GM12878 (cell line): ENCODE measurements around the gene RERE. TPM values are rescaled to one million over a fixed set of nuclear protein-coding genes. Genes with fewer than 3 reads are reported as not detected.

Experiments used
- ATAC-seq: fragments of 200-7000 bp; cut with Tn5 transposase; 3 replicates; pipeline ENCODE4 v1.9.1; 2020; ENCODE audit warnings: mild to moderate bottlenecking, moderate library complexity
- BruUV-seq: library from RNA; stranded (reverse); fragments of 400-500 nt; replicated peaks from 2 replicates; lab custom pipeline; 2021; lab: Mats Ljungman, UMichigan
- CTCF ChIA-PET: fragments of 300-600 bp; sonication (Branson Sonifier 250); formaldehyde crosslinking; extraction: SDS; loops from one replicate; lab custom pipeline; 2021; ENCODE audit warnings: inconsistent platforms; lab: Yijun Ruan, JAX
- POLR2A ChIA-PET: fragments of 350-600 bp; formaldehyde crosslinking; extraction: SDS; loops from one replicate; lab custom pipeline; 2021; ENCODE audit warnings: inconsistent platforms; lab: Charles Lee
- RAD21 ChIA-PET: fragments of 300-600 bp; sonication (Branson Sonifier 250); formaldehyde crosslinking; loops from one replicate; lab custom pipeline; 2023; ENCODE audit warnings: antibody characterized with exemption; ENCODE audit not compliant: unreplicated experiment; lab: Charles Lee
- SMC1A ChIA-PET: fragments of 300-600 bp; sonication (Branson Sonifier 250); formaldehyde crosslinking; loops from one replicate; lab custom pipeline; 2023; ENCODE audit not compliant: unreplicated experiment, uncharacterized antibody; lab: Charles Lee
- DNase-seq: peaks from one replicate; pipeline ENCODE4 v3.0.0-alpha.2; 2011; ENCODE audit warnings: low read depth, low spot score
- FAIRE-seq: peaks from 3 replicates; lab custom pipeline; 2011; peaks lifted over from hg19 to GRCh38; lab: Jason Lieb, UNC
- H2AFZ ChIP-seq: 2 replicates; pipeline ENCODE4 v1.6.0; 2011; ENCODE audit warnings: low read depth, low read length, control low read depth; ENCODE audit not compliant: control insufficient read depth
- H3K27ac ChIP-seq: 2 replicates; pipeline ENCODE4 v1.5.1; 2011; ENCODE audit warnings: control low read depth; ENCODE audit not compliant: control insufficient read depth, insufficient read depth
- H3K27me3 ChIP-seq, 2 experiments: replicated peaks in 1 of 2; 2 replicates each; pipeline versions ENCODE4 v1.6.0 to v1.6.1; 2011; ENCODE audit warnings: low read length in 1 of 2; ENCODE audit not compliant: control insufficient read depth in 2 of 2, insufficient read depth in 2 of 2
- H3K36me3 ChIP-seq, 2 experiments: 2 replicates each; pipeline ENCODE4 v1.5.1; 2011; ENCODE audit warnings: low read length in 1 of 2; ENCODE audit not compliant: control insufficient read depth in 2 of 2, insufficient read depth in 2 of 2
- H3K4me1 ChIP-seq: 2 replicates; pipeline ENCODE4 v1.6.1; 2011; ENCODE audit warnings: mild to moderate bottlenecking, low read length, moderate library complexity, mixed read lengths; ENCODE audit not compliant: control insufficient read depth, insufficient read depth
- H3K4me2 ChIP-seq: 2 replicates; pipeline ENCODE4 v1.6.0; 2011; ENCODE audit warnings: control low read depth; ENCODE audit not compliant: control insufficient read depth, insufficient read depth
- H3K4me3 ChIP-seq: fragments of 200-600 bp; sonication (generic); 2 replicates; pipeline ENCODE4 v1.5.1; 2016
- H3K79me2 ChIP-seq: 2 replicates; pipeline ENCODE4 v1.6.0; 2011; ENCODE audit warnings: low read length; ENCODE audit not compliant: control insufficient read depth, insufficient read depth
- H3K9ac ChIP-seq: 2 replicates; pipeline ENCODE4 v1.8.0; 2011; ENCODE audit warnings: low read length, control low read depth, mixed read lengths; ENCODE audit not compliant: control insufficient read depth, insufficient read depth
- H3K9me3 ChIP-seq: replicated peaks from 3 replicates; pipeline ENCODE4 v1.5.1; 2011; ENCODE audit warnings: mild to moderate bottlenecking, low read length; ENCODE audit not compliant: control insufficient read depth, insufficient read depth
- H4K20me1 ChIP-seq: 2 replicates; pipeline ENCODE4 v1.6.0; 2011; ENCODE audit not compliant: control insufficient read depth, insufficient read depth
- CHD1 ChIP-seq: IDR thresholded peaks from 2 replicates; pipeline ENCODE4 v1.6.1; 2012; ENCODE audit warnings: low read depth, low read length, improper control_type of control experiment
- EP300 ChIP-seq, 2 experiments: fragments of 150-350 bp in 1 of 2; IDR thresholded peaks; 2 replicates each; pipeline ENCODE4 v1.6.1; 2011 to 2012; ENCODE audit warnings: low read depth in 2 of 2, low read length in 2 of 2, borderline replicate concordance in 1 of 2, improper control_type of control experiment in 1 of 2, inconsistent platforms in 1 of 2; ENCODE audit not compliant: control insufficient read depth in 1 of 2
- ETV6 ChIP-seq, 2 experiments: fragments of 450-650 bp in 1 of 2; IDR thresholded peaks in 1 of 2; conservative IDR thresholded peaks in 1 of 2; 2 replicates each; pipeline ENCODE4 v1.6.1; 2014; ENCODE audit warnings: antibody characterized with exemption in 1 of 2, borderline replicate concordance in 1 of 2, low read depth in 1 of 2, mild to moderate bottlenecking in 1 of 2, moderate library complexity in 1 of 2
- IKZF1 ChIP-seq: fragments of 450-650 bp; conservative IDR thresholded peaks from 2 replicates; pipeline ENCODE4 v1.6.1; 2017; ENCODE audit warnings: antibody characterized with exemption, mild to moderate bottlenecking
- MXI1 ChIP-seq: fragments of 150-350 bp; IDR thresholded peaks from 2 replicates; pipeline ENCODE4 v1.6.1; 2011; ENCODE audit warnings: low read depth, mild to moderate bottlenecking, inconsistent platforms, low read length, improper control_type of control experiment
- MYC ChIP-seq: IDR thresholded peaks from 2 replicates; pipeline ENCODE4 v1.6.1; 2011; ENCODE audit warnings: mild to moderate bottlenecking, low read length, moderate library complexity, inconsistent platforms; ENCODE audit not compliant: insufficient read depth, insufficient replicate concordance, insufficient read length, severe bottlenecking
- SPI1 ChIP-seq: IDR thresholded peaks from 2 replicates; pipeline ENCODE4 v1.6.1; 2011; ENCODE audit warnings: low read depth, mild to moderate bottlenecking, low read length, moderate library complexity, borderline replicate concordance; ENCODE audit not compliant: insufficient read depth
- SREBF1 ChIP-seq: IDR thresholded peaks from 2 replicates; pipeline ENCODE4 v1.6.1; 2012; ENCODE audit warnings: mild to moderate bottlenecking, low read length
- TCF12 ChIP-seq: IDR thresholded peaks from 2 replicates; pipeline ENCODE4 v1.6.1; 2011; ENCODE audit warnings: low read depth, mild to moderate bottlenecking, low read length
- ZBED1 ChIP-seq: IDR thresholded peaks from 2 replicates; pipeline ENCODE4 v1.6.1; 2016; ENCODE audit warnings: borderline replicate concordance
- WGBS: methylation state at CpG from one replicate; pipeline ENCODE4 v1.1.6; 2016; ENCODE audit warnings: low lambda C conversion rate; ENCODE audit not compliant: insufficient replicate concordance, insufficient coverage; ENCODE audit errors: missing lambda C conversion rate; 5-methylcytosine and 5-hydroxymethylcytosine counted together
- in situ Hi-C: fragments of 300-500 bp; cut with MboI; formaldehyde crosslinking; loops from 9 replicates; pipeline ENCODE4 v1.14.3; 2018; ENCODE audit warnings: mixed read lengths
- intact Hi-C: fragments of 100-400 bp; cut with micrococcal nuclease; formaldehyde crosslinking; loops from one replicate; pipeline ENCODE4 v1.14.2; 2022; ENCODE audit not compliant: unreplicated experiment
- polyA plus RNA-seq, 11 experiments: library from polyadenylated mRNA; depleted of rRNA in 4 of 11; unstranded in 6 of 11; stranded (reverse) in 5 of 11; fragments of >200 nt; fragmentation: Nextera tagmentation in 4 of 11; fragmentation: Illumina TruSeq in 1 of 11; extraction: Ambion mirVana in 4 of 11; extraction: Trizol in 1 of 11; gene quantifications; 1 replicate in 1 of 11; 2 replicates in 10 of 11; pipeline versions ENCODE4 v1.2.1 to v1.2.3, GENCODE V29; 2011 to 2016; ENCODE audit warnings: inconsistent platforms in 2 of 11, missing spikeins in 2 of 11, low read depth in 1 of 11
- total RNA-seq, 4 experiments: library from RNA; depleted of rRNA in 3 of 4; stranded (reverse); fragments of >200 nt in 3 of 4; fragmentation: Illumina TruSeq in 1 of 4; extraction: Trizol in 1 of 4; gene quantifications; 2 replicates each; pipeline versions ENCODE4 v1.2.1 to v1.2.3, GENCODE V29; 2013 to 2021
- TF ChIP-seq, protein P1 (sequence below), 3 experiments: IDR thresholded peaks in 2 of 3; conservative IDR thresholded peaks in 1 of 3; 2 replicates each; pipeline ENCODE4 v1.5.1; 2011; ENCODE audit warnings: low read depth in 3 of 3, low read length in 3 of 3, mild to moderate bottlenecking in 3 of 3, control low read depth in 2 of 3, moderate library complexity in 2 of 3, inconsistent platforms in 1 of 3, mixed read lengths in 1 of 3; ENCODE audit not compliant: control insufficient read depth in 2 of 3, insufficient read depth in 1 of 3; ENCODE audit errors: extremely low read depth in 1 of 3
- TF ChIP-seq, protein P2 (sequence below): fragments of 450-650 bp; IDR thresholded peaks from 2 replicates; pipeline ENCODE4 v1.6.1; 2017; ENCODE audit warnings: mild to moderate bottlenecking, moderate library complexity

Gene RERE
- total and polyA plus RNA-seq, 10 of the 15 experiments (the other 5 are each of a cell fraction or from before 2014, with no cell fraction given), result 5.2 to 60.5 (median 20.2) TPM

GRCh38 chr1:8457760-8458381 is 359.6 kb downstream of the RERE start:
- CTCF ChIA-PET, result interaction anchor here (0.7 to 1.4 kb wide), 3 partner anchors 9 to 161 kb away, joined by 3 read pairs; no protein-coding TSS in a partner anchor

DNA sequence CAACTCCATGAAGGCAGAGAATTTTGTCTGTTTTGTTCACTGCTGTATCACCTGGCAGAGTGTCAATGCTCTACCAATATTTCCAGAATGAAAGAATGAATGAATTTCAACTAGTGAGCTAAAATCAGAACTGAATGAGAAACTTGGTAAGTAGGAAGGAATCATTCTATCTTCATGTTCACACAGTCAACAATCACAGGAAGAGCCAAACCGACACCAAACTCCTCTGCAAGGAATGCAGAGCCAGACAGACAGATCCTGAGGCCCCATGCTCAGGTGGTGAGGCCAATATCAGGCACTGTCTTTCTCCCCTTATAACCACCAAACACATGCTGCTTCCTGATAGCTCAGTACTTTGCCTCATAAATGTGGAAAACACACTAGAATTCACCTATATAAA is 360.4 kb downstream of the RERE start:
- Histone ChIP-seq H3K9ac (no peak overlapping the region), H4K20me1 (no peaks in the 10 kb centered on the region; the same call in 1 of the 2 replicates), H3K27me3 (no peaks in the 10 kb centered on the region), H3K4me1 (peaks cover 7% of the 10 kb centered on the region), H3K4me3 (no peak overlapping the region), H2AFZ (no peak overlapping the region), H3K36me3 (no peaks in the 10 kb centered on the region; a peak in 1 of 4 replicates), H3K27ac (no peak overlapping the region), H3K9me3 (no peaks in the 10 kb centered on the region), H3K79me2 (no peaks in the 10 kb centered on the region), H3K4me2 (no peak overlapping the region)
- intact Hi-C loops (no loop called here), in situ Hi-C loops (no loop called here)
- 94% methylated on average over 1 of the region's 1 CpG for WGBS
- no peak for FAIRE-seq
- ChIA-PET POLR2A (no interaction called here), CTCF (no interaction called here), RAD21 (interaction anchor here (0.8 to 1.0 kb wide), 2 partner anchors 15 to 17 kb away, joined by 3 read pairs; no protein-coding TSS in a partner anchor), SMC1A (interaction anchor here (1.3 to 1.6 kb wide), 3 partner anchors 29 to 64 kb away, joined by 4 to 8 read pairs (median 4); no protein-coding TSS in a partner anchor)
- DNase-seq, result no peak
- BruUV-seq, result no TSS peak
- ATAC-seq, result no peak
- TF ChIP-seq EP300 (IDR thresholded peaks at IDR 0.05; ENCODE audit: borderline replicate concordance in 1 of 2, control insufficient read depth in 1 of 2, low read depth in 2 of 2, low read length in 2 of 2) (no peak), TCF12 (no peak), ZBED1 (no peak)
- TF ChIP-seq, protein P1, sequence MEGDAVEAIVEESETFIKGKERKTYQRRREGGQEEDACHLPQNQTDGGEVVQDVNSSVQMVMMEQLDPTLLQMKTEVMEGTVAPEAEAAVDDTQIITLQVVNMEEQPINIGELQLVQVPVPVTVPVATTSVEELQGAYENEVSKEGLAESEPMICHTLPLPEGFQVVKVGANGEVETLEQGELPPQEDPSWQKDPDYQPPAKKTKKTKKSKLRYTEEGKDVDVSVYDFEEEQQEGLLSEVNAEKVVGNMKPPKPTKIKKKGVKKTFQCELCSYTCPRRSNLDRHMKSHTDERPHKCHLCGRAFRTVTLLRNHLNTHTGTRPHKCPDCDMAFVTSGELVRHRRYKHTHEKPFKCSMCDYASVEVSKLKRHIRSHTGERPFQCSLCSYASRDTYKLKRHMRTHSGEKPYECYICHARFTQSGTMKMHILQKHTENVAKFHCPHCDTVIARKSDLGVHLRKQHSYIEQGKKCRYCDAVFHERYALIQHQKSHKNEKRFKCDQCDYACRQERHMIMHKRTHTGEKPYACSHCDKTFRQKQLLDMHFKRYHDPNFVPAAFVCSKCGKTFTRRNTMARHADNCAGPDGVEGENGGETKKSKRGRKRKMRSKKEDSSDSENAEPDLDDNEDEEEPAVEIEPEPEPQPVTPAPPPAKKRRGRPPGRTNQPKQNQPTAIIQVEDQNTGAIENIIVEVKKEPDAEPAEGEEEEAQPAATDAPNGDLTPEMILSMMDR (IDR thresholded peaks at IDR 0.05 in 2 of 3, conservative IDR thresholded peaks at IDR 0.05 in 1 of 3; ENCODE audit: control insufficient read depth in 2 of 3, extremely low read depth in 1 of 3, insufficient read depth in 1 of 3, low read depth in 3 of 3, low read length in 3 of 3), result no peak
- TF ChIP-seq, protein P2, sequence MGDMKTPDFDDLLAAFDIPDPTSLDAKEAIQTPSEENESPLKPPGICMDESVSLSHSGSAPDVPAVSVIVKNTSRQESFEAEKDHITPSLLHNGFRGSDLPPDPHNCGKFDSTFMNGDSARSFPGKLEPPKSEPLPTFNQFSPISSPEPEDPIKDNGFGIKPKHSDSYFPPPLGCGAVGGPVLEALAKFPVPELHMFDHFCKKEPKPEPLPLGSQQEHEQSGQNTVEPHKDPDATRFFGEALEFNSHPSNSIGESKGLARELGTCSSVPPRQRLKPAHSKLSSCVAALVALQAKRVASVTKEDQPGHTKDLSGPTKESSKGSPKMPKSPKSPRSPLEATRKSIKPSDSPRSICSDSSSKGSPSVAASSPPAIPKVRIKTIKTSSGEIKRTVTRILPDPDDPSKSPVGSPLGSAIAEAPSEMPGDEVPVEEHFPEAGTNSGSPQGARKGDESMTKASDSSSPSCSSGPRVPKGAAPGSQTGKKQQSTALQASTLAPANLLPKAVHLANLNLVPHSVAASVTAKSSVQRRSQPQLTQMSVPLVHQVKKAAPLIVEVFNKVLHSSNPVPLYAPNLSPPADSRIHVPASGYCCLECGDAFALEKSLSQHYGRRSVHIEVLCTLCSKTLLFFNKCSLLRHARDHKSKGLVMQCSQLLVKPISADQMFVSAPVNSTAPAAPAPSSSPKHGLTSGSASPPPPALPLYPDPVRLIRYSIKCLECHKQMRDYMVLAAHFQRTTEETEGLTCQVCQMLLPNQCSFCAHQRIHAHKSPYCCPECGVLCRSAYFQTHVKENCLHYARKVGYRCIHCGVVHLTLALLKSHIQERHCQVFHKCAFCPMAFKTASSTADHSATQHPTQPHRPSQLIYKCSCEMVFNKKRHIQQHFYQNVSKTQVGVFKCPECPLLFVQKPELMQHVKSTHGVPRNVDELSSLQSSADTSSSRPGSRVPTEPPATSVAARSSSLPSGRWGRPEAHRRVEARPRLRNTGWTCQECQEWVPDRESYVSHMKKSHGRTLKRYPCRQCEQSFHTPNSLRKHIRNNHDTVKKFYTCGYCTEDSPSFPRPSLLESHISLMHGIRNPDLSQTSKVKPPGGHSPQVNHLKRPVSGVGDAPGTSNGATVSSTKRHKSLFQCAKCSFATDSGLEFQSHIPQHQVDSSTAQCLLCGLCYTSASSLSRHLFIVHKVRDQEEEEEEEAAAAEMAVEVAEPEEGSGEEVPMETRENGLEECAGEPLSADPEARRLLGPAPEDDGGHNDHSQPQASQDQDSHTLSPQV, result no peak

More at GRCh38 chr1:8457760-8458381, 359.6 kb downstream of the RERE start:
- FAIRE-seq, result peak; percentile 41
- 84% methylated on average over 7 of the region's 7 CpGs for WGBS
- BruUV-seq, result no TSS peak
- H3K4me3 ChIP-seq, result no peak overlapping the region
- peaks cover 7% of the 10 kb centered on the region for H3K4me1 ChIP-seq
- in situ Hi-C loops, result no loop called here
- no peak overlapping the region for H3K27ac ChIP-seq
- no peaks in the 10 kb centered on the region for H3K27me3 ChIP-seq
- intact Hi-C loops, result no loop called here
- H3K79me2 ChIP-seq, result no peaks in the 10 kb centered on the region
- H3K9ac ChIP-seq, result no peak overlapping the region
- peak overlapping the region; percentile 53; the same call in 1 of the 2 replicates for H3K4me2 ChIP-seq
- peaks cover 0 to 3% of the 10 kb centered on the region in 2 experiments; a peak in 2 of 4 replicates for H3K36me3 ChIP-seq
- no peak overlapping the region; the same call in 1 of the 2 replicates for H2AFZ ChIP-seq
- peak; percentile 57 for ATAC-seq
- ChIA-PET RAD21 (interaction anchor here (0.8 to 1.0 kb wide), 2 partner anchors 14 to 16 kb away, joined by 3 read pairs; no protein-coding TSS in a partner anchor), SMC1A (interaction anchor here (0.8 to 1.6 kb wide), 5 partner anchors 21 to 63 kb away, joined by 3 to 8 read pairs (median 4); no protein-coding TSS in a partner anchor), POLR2A (no interaction called here)
- 0 out of 2 replicates have a peak, but pooled peaks have one; percentile 19 for TF ChIP-seq IKZF1
- peak; percentile 91 for TF ChIP-seq SPI1
- peak in 1 of 2 experiments; percentile 23; a peak in 1 of 4 replicates for TF ChIP-seq ETV6 (conservative IDR thresholded peaks at IDR 0.05 in 1 of 2, IDR thresholded peaks at IDR 0.05 in 1 of 2; ENCODE audit: borderline replicate concordance in 1 of 2, low read depth in 1 of 2)
- no peak for TF ChIP-seq CHD1
- no peak for TF ChIP-seq MXI1
- TF ChIP-seq SREBF1, result no peak
- TF ChIP-seq MYC, result no peak
- H4K20me1 ChIP-seq, result no peaks in the 10 kb centered on the region; the same call in 1 of the 2 replicates
- H3K9me3 ChIP-seq, result no peaks in the 10 kb centered on the region
- DNase-seq, result no peak
